Ectodermal cell (in vitro differentiated cells): ENCODE results near the gene ATM. TPM values are rescaled to one million over a fixed set of nuclear protein-coding genes. Genes with fewer than 3 reads are reported as not detected.

ENCODE experiments used
- H3K27ac ChIP-seq: 2 replicates; pipeline ENCODE4 v1.7.0; 2013; ENCODE audit warnings: mild to moderate bottlenecking, low read depth, low read length; ENCODE audit not compliant: insufficient read depth, poor library complexity, severe bottlenecking
- H3K27me3 ChIP-seq: 2 replicates; pipeline ENCODE4 v1.7.0; 2013; ENCODE audit warnings: mild to moderate bottlenecking, low read length; ENCODE audit not compliant: insufficient read depth, control insufficient read depth, poor library complexity, severe bottlenecking
- H3K36me3 ChIP-seq: one replicate; pipeline ENCODE4 v1.7.0; 2013; ENCODE audit warnings: low read length; ENCODE audit not compliant: control insufficient read depth, insufficient read depth
- H3K4me1 ChIP-seq: one replicate; pipeline ENCODE4 v1.7.0; 2013; ENCODE audit warnings: low read length; ENCODE audit not compliant: control insufficient read depth, insufficient read depth
- H3K4me3 ChIP-seq: 2 replicates; pipeline ENCODE4 v1.7.0; 2013; ENCODE audit warnings: low read depth, low read length, control low read depth; ENCODE audit not compliant: insufficient read depth
- H3K9me3 ChIP-seq: 2 replicates; pipeline ENCODE4 v1.7.0; 2013; ENCODE audit warnings: mild to moderate bottlenecking, low read length, moderate library complexity; ENCODE audit not compliant: control insufficient read depth
- WGBS, 2 experiments: methylation state at CpG; one replicate each; pipeline ENCODE4 v1.1.7; 2013; ENCODE audit warnings: missing lambda C conversion rate in 2 of 2; 5-methylcytosine and 5-hydroxymethylcytosine counted together
- polyA plus RNA-seq, 4 experiments: library from polyadenylated mRNA; stranded (reverse); fragments of 50-300 nt; gene quantifications; one replicate each; pipeline ENCODE4 v1.2.3, GENCODE V29; 2013

Gene ATM
- polyA plus RNA-seq (2013, experiment 1 of 4) = 32.4 TPM
- polyA plus RNA-seq (2013, experiment 2 of 4) = 36.4 TPM
- 31.4 TPM for polyA plus RNA-seq (2013, experiment 3 of 4)
- 34.8 TPM for polyA plus RNA-seq (2013, experiment 4 of 4)

DNA sequence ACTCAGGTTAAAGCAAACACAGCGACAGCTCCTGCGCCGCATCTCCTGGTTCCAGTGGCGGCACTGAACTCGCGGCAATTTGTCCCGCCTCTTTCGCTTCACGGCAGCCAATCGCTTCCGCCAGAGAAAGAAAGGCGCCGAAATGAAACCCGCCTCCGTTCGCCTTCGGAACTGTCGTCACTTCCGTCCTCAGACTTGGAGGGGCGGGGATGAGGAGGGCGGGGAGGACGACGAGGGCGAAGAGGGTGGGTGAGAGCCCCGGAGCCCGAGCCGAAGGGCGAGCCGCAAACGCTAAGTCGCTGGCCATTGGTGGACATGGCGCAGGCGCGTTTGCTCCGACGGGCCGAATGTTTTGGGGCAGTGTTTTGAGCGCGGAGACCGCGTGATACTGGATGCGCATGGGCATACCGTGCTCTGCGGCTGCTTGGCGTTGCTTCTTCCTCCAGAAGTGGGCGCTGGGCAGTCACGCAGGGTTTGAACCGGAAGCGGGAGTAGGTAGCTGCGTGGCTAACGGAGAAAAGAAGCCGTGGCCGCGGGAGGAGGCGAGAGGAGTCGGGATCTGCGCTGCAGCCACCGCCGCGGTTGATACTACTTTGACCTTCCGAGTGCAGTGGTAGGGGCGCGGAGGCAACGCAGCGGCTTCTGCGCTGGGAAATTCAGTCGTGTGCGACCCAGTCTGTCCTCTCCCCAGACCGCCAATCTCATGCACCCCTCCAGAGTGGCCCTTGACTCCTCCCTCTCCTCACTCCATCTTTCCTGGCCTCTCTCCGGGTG is at the start of gene ATM, which contains the start of gene NPAT:
ATM (plus strand) TSS at position 494 of the 774 bp plus-strand sequence. CDS start 4,558 bp downstream, outside the sequence.
NPAT (minus strand) TSS at position 65 of the 774 bp plus-strand sequence. CDS start 102 bp downstream, outside the sequence.
- Histone ChIP-seq H3K4me3 (peak within 1 kb of the TSS; percentile 85), H3K27me3 (no peaks in the 10 kb centered on the region), H3K4me1 (peaks cover 13% of the 10 kb centered on the region), H3K9me3 (no peaks in the 10 kb centered on the region), H3K27ac (peak within 1 kb of the TSS; percentile 92), H3K36me3 (no peaks in the 10 kb centered on the region)
- WGBS, 2 experiments = 0 to 1% methylated on average over 70 of the region's 70 CpGs

- Histone ChIP-seq H3K27ac (no peak overlapping the region), H3K4me1 (no peaks in the 10 kb centered on the region), H3K27me3 (no peaks in the 10 kb centered on the region), H3K9me3 (no peaks in the 10 kb centered on the region), H3K36me3 (peaks cover 11% of the 10 kb centered on the region), H3K4me3 (no peak overlapping the region)
- WGBS, 2 experiments = 80 to 90% methylated on average over 4 of the region's 5 CpGs
These were observed 45.3 kb upstream of the ATM start for GRCh38 chr11:108177570-108177969.

GRCh38 chr11:108193725-108194124 is 29.1 kb upstream of the ATM start:
- peaks cover 21% of the 10 kb centered on the region for H3K36me3 ChIP-seq

DNA sequence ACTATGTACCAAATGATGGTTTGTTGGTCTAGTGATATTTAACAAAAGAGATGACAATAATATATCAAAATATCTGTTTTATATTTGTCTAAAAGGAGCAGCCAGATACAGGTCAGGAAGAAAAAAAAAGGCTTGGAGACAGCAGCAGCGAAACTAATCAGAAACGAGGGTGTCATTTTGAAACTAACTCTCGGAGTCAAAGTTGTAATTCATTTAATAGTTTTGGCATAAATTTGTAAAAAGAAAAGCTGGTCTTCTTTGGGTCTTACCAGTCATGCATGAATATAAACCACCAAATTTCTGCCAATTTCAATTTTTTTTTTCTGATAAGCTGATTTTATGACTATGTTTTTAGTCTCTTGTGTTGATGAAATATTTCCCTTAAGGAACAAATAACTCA is 26.0 kb upstream of the ATM start:
- H3K9me3 ChIP-seq = no peaks in the 10 kb centered on the region
- WGBS, 2 experiments = 94 to 100% methylated on average over 3 of the region's 3 CpGs
- no peak overlapping the region for H3K4me3 ChIP-seq
- peaks cover 22% of the 10 kb centered on the region for H3K36me3 ChIP-seq
- no peaks in the 10 kb centered on the region for H3K27me3 ChIP-seq
- no peaks in the 10 kb centered on the region for H3K4me1 ChIP-seq
- no peak overlapping the region for H3K27ac ChIP-seq

More at GRCh38 chr11:108193725-108194124, 29.1 kb upstream of the ATM start:
- no peaks in the 10 kb centered on the region for H3K4me1 ChIP-seq
- no peaks in the 10 kb centered on the region for H3K9me3 ChIP-seq
- no peak overlapping the region for H3K27ac ChIP-seq
- H3K4me3 ChIP-seq = no peak overlapping the region
- no peaks in the 10 kb centered on the region for H3K27me3 ChIP-seq

DNA sequence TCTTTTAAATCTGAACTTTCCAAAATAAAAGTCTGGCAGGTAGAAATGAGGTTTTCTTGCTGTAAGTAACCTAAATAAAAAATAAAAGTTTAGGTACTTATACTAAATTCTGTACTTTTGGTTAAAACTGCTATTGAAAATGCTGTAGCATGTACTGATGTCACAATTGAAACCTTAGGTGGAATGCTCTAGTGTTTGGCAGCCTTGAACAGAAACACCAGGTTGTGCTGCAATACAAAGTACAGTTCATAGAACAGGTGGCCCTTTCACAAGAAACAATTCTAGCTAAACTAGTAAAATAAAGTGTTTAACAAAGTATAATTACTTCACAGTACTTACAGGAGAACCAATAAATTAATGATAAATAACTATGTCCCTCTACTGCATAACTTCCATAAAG is 25.5 kb upstream of the ATM start:
- no peak overlapping the region for H3K27ac ChIP-seq
- peaks cover 22% of the 10 kb centered on the region for H3K36me3 ChIP-seq
- H3K4me3 ChIP-seq = no peak overlapping the region
- no peaks in the 10 kb centered on the region for H3K9me3 ChIP-seq
- no peaks in the 10 kb centered on the region for H3K27me3 ChIP-seq
- no peaks in the 10 kb centered on the region for H3K4me1 ChIP-seq

DNA sequence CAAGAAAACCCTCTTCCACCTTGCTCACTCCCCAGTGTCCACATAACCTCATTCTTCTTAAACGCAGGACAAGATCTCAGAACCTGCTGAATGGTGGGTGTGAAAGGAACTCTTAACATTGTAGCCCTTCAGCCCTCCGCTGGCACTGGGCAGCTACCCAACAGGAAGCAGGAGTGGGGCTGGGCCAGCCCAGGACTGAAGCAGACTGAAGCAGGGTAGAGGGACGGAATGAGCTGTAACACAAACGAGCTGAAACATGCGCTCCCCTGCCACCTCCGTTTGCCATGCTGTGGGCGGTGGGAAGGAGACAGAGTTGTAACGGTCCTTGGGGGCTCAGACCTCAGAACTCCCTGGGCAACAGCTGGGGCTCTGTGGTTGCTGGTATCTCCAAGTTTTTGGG is 24.0 kb upstream of the ATM start:
- Histone ChIP-seq H3K27me3 (no peaks in the 10 kb centered on the region), H3K36me3 (peaks cover 25% of the 10 kb centered on the region), H3K4me3 (no peak overlapping the region), H3K4me1 (no peaks in the 10 kb centered on the region), H3K9me3 (no peaks in the 10 kb centered on the region), H3K27ac (no peak overlapping the region)
- WGBS, 2 experiments = 96 to 98% methylated on average over 8 of the region's 8 CpGs

- no peak overlapping the region for H3K27ac ChIP-seq
- H3K4me3 ChIP-seq = no peak overlapping the region
- peaks cover 30% of the 10 kb centered on the region for H3K36me3 ChIP-seq
- no peaks in the 10 kb centered on the region for H3K4me1 ChIP-seq
- 85 to 94% methylated on average over 12 of the region's 12 CpGs for WGBS, 2 experiments
- no peaks in the 10 kb centered on the region for H3K9me3 ChIP-seq
- no peaks in the 10 kb centered on the region for H3K27me3 ChIP-seq
These were observed 23.2 kb upstream of the ATM start for GRCh38 chr11:108199446-108200321.

DNA sequence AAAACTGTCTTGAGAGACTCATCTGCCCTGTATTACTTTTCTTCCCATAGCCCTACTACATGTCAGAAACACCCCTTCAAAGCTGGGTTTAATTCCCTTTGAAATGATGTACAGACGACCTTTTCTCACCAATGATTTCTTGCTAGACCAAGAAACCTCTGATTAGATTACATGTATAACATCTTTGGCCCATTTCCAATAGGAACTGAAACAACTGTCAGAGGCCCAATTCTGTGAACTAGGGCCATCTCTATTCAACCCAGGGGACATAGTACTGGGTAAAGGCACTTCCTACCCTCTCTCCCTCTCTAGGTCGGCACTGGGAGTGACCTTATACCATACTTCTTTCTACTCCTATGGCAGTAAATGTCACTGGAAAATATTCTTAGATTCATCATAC is 19.8 kb upstream of the ATM start:
- no peak overlapping the region for H3K27ac ChIP-seq
- H3K36me3 ChIP-seq = peaks cover 48% of the 10 kb centered on the region
- H3K9me3 ChIP-seq = no peaks in the 10 kb centered on the region
- no peaks in the 10 kb centered on the region for H3K4me1 ChIP-seq
- no peak overlapping the region for H3K4me3 ChIP-seq
- no peaks in the 10 kb centered on the region for H3K27me3 ChIP-seq
- WGBS, 2 experiments = 92 to 94% methylated on average over 2 of the region's 2 CpGs

DNA sequence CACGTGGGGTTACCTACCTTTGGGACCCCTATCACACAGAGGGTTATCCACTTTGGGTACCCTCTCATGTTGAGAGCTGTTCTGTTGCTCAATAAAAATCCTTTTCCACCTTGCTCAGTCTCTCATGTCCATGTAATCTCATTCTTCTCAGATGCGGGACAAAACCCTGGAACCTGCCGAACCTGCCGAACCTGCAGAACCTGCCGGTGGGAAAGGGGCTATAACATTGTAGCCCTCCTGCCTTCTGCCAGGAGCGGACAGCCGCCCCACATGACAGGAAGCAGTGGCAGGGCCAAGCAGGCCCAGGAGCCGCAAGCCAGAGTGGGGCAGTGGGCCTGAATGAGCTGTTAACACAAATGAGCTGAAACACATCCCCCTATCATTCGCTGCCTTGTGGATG is 18.5 kb upstream of the ATM start:
- Histone ChIP-seq H3K4me3 (no peak overlapping the region), H3K27me3 (no peaks in the 10 kb centered on the region), H3K27ac (no peak overlapping the region), H3K36me3 (peaks cover 48% of the 10 kb centered on the region), H3K4me1 (no peaks in the 10 kb centered on the region), H3K9me3 (no peaks in the 10 kb centered on the region)
- WGBS, 2 experiments = 94 to 95% methylated on average over 9 of the region's 9 CpGs

GRCh38 chr11:108204929-108205499 is 17.9 kb upstream of the ATM start:
- Histone ChIP-seq H3K9me3 (no peaks in the 10 kb centered on the region), H3K4me1 (no peaks in the 10 kb centered on the region), H3K36me3 (peaks cover 50% of the 10 kb centered on the region), H3K27ac (no peak overlapping the region), H3K4me3 (no peak overlapping the region), H3K27me3 (no peaks in the 10 kb centered on the region)
- 95 to 98% methylated on average over 4 of the region's 4 CpGs for WGBS, 2 experiments
